GM12892 (cell line): ENCODE results near the gene NCK2.

ENCODE experiments used
- POLR2A ChIP-seq: IDR thresholded peaks from 2 replicates; pipeline ENCODE4 v1.6.1; 2011; ENCODE audit warnings: low read depth, low read length, control low read depth
- POLR2AphosphoS5 ChIP-seq: IDR thresholded peaks from 2 replicates; pipeline ENCODE4 v1.6.1; 2011; ENCODE audit warnings: low read depth, low read length, control low read depth
- TAF1 ChIP-seq: IDR thresholded peaks from 2 replicates; pipeline ENCODE4 v1.6.1; 2011; ENCODE audit warnings: low read depth, mild to moderate bottlenecking, control low read depth, low read length, borderline replicate concordance

GRCh38 chr2:105924271-105924670, 179.6 kb downstream of the NCK2 start:
- TF ChIP-seq POLR2A (no peak), POLR2AphosphoS5 (no peak), TAF1 (no peak)
